Stimulated activated CD4-positive, alpha-beta T cell treated with anti-CD3 and anti-CD28 coated beads, Interleukin-4, amount 100 ng/mL, for 48 hours (primary cell): ENCODE results near the gene SPATA13.

Source experiments
- DNase-seq, 2 donors: peaks; one replicate each; pipeline ENCODE4 v3.0.0-alpha.2; 2020; ENCODE audit warnings: low read depth in 2 of 2

Gene SPATA13

GRCh38 chr13:24250376-24251057, 90.0 kb downstream of the SPATA13 start:
- no peak for DNase-seq

GRCh38 chr13:24251525-24251924, 91.0 kb downstream of the SPATA13 start:
- DNase-seq = peak; percentile 59 to 69

GRCh38 chr13:24252136-24252535, 91.6 kb downstream of the SPATA13 start:
- no peak for DNase-seq

GRCh38 chr13:24253520-24254145, 93.1 kb downstream of the SPATA13 start:
- no peak for DNase-seq

GRCh38 chr13:24254146-24254841, 93.8 kb downstream of the SPATA13 start:
- DNase-seq = peak in 1 of 2 donors; percentile 48

- no peak for DNase-seq
Measured at GRCh38 chr13:24257497-24257896, 97.0 kb downstream of the SPATA13 start.

- no peak for DNase-seq
Measured at GRCh38 chr13:24261566-24261965, 101.0 kb downstream of the SPATA13 start.

GRCh38 chr13:24263632-24264031, 103.1 kb downstream of the SPATA13 start:
- DNase-seq = no peak

- peak; percentile 61 to 74 for DNase-seq
Measured at GRCh38 chr13:24264976-24265375, 104.5 kb downstream of the SPATA13 start.

- DNase-seq = no peak
Measured at GRCh38 chr13:24265453-24265852, 104.9 kb downstream of the SPATA13 start.

- DNase-seq = no peak
Measured at GRCh38 chr13:24267274-24267673, 106.8 kb downstream of the SPATA13 start.

- no peak for DNase-seq
Measured at GRCh38 chr13:24267801-24268200, 107.3 kb downstream of the SPATA13 start.

GRCh38 chr13:24269821-24270220, 109.3 kb downstream of the SPATA13 start:
- no peak for DNase-seq

GRCh38 chr13:24270639-24271141, 110.2 kb downstream of the SPATA13 start:
- DNase-seq = peak in 1 of 2 donors; percentile 42

GRCh38 chr13:24271231-24271600, 110.7 kb downstream of the SPATA13 start:
- DNase-seq = no peak

- peak in 1 of 2 donors; percentile 45 for DNase-seq
Measured at GRCh38 chr13:24271601-24272451, 111.3 kb downstream of the SPATA13 start.

- DNase-seq = no peak
Measured at GRCh38 chr13:24272452-24273161, 112.1 kb downstream of the SPATA13 start.

GRCh38 chr13:24273926-24274325, 113.4 kb downstream of the SPATA13 start:
- no peak for DNase-seq

- peak; percentile 56 to 71 for DNase-seq
Measured at GRCh38 chr13:24274452-24275021, 114.0 kb downstream of the SPATA13 start.

- no peak for DNase-seq
Measured at GRCh38 chr13:24275041-24275440, 114.5 kb downstream of the SPATA13 start.

- DNase-seq = no peak
Measured at GRCh38 chr13:24276306-24276705, 115.8 kb downstream of the SPATA13 start.
